T-helper 17 cell (primary cell): ENCODE measurements around the gene CDK7. TPM values are rescaled to one million over a fixed set of nuclear protein-coding genes. Genes with fewer than 3 reads are reported as not detected.

Experiments
- ATAC-seq: fragments of 150-1000 bp; cut with Tn5 transposase; 2 replicates; pipeline ENCODE4 v1.10.0; 2021; ENCODE audit warnings: mild to moderate bottlenecking, moderate library complexity
- DNase-seq, 3 donors: peaks; one replicate each; pipeline versions ENCODE4 v3.0.0 to v3.0.0-alpha.2; 2020 to 2021
- H3K9me3 ChIP-seq: one replicate; pipeline ENCODE4 v1.7.0; 2013; ENCODE audit warnings: low read length, mild to moderate bottlenecking; ENCODE audit not compliant: control insufficient read depth, poor library complexity, severe bottlenecking
- H3K27ac Mint-ChIP-seq: one replicate; pipeline ENCODE4 v1.8.0; 2022; ENCODE audit warnings: mild to moderate bottlenecking, moderate library complexity, mixed read lengths
- H3K27me3 Mint-ChIP-seq: one replicate; pipeline ENCODE4 v1.8.0; 2022; ENCODE audit warnings: mixed read lengths
- H3K36me3 Mint-ChIP-seq: one replicate; pipeline ENCODE4 v1.8.0; 2022; ENCODE audit warnings: low read depth, mixed read lengths
- H3K4me1 Mint-ChIP-seq: one replicate; pipeline ENCODE4 v1.8.0; 2022; ENCODE audit warnings: mild to moderate bottlenecking, mixed read lengths
- H3K4me3 Mint-ChIP-seq: one replicate; pipeline ENCODE4 v1.8.0; 2022; ENCODE audit warnings: mild to moderate bottlenecking, moderate library complexity, mixed read lengths
- total RNA-seq, 4 donors: library from RNA in 2 of 4; stranded (reverse) in 2 of 4; gene quantifications; one replicate each; pipeline ENCODE4 v1.2.3 and lab custom pipeline; 2022 to 2026

The CDK7 gene
- 10 to 100 TPM; 28.3 to 35.4 TPM for total RNA-seq
- 17.8 to 36.9 reads per million in 2 donors for total RNA-seq (lab: John Stamatoyannopoulos, UW)

DNA sequence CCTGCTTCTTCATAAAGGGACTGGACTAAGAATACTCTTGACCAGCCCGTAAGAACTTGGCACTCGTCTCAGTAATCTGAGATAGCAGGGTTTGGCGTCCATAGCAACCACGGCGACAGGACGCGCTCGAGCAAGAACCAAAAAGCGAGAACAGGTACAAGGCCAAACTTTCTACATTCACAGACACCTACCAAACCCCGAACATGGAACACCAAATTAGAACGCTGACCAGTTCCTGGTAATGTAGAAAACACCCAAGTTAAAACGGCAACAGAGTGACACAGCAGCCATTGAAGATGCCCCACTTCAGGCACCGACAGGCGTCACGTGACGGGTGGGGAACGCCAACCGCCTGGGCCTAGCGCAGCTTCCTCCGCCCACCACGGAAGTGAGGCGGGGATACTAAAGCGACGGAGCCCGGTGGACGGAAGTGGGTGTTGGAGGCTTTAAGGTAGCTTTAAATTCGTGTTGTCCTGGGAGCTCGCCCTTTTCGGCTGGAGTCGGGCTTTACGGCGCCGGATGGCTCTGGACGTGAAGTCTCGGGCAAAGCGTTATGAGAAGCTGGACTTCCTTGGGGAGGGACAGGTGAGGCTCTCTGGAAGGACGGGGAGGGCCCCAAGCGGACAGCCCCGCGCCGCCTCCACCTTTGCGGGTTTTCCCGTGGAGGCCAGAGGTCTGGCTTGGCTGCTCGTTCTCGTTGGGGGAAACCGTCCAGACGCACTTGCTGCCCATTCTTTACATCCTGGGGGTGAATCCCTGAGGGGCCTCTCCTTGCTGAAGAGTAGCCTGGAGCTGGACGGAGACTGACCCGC lies at the start of gene CDK7:
Gene CDK7, plus strand, starts transcription at position 430 of the 812 bp plus-strand sequence. Its CDS starts 90 bp downstream, at position 520.
- Mint-ChIP-seq H3K36me3 (peaks cover 5% of the 10 kb centered on the region), H3K27ac (peak within 1 kb of the TSS; percentile 92), H3K27me3 (no peaks in the 10 kb centered on the region), H3K4me3 (peak within 1 kb of the TSS; percentile 93), H3K4me1 (peaks cover 26% of the 10 kb centered on the region)
- ATAC-seq (peak; percentile 99), DNase-seq (peak; percentile 86 to 89 (median 87))
- H3K9me3 ChIP-seq = no peaks in the 10 kb centered on the region

DNA sequence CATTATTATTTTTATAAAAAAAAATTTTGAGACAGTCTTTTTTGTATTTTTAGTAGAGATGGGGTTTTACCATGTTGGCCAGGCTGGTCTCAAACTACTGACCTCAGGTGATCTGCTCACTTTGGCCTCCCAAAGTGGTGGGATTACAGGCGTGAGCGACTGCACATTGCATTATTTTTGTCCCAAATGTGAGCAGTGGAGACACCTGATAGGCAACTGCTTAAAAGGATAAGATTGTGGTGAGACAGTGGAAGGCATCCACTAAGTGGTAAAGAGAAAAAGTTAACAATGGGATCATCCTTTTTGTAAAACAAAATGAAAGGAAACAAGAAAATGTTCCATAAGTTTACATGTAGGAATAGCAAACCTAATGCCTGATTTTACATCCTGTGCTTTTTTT lies 47.3 kb upstream of the CDK7 start:
- no peaks in the 10 kb centered on the region for H3K27me3 Mint-ChIP-seq
- ATAC-seq = no peak
- H3K36me3 Mint-ChIP-seq = no peaks in the 10 kb centered on the region
- no peaks in the 10 kb centered on the region for H3K9me3 ChIP-seq
- H3K27ac Mint-ChIP-seq = peak overlapping the region; percentile 92
- DNase-seq = no peak
- peaks cover 7% of the 10 kb centered on the region for H3K4me1 Mint-ChIP-seq
- H3K4me3 Mint-ChIP-seq = no peak overlapping the region

DNA sequence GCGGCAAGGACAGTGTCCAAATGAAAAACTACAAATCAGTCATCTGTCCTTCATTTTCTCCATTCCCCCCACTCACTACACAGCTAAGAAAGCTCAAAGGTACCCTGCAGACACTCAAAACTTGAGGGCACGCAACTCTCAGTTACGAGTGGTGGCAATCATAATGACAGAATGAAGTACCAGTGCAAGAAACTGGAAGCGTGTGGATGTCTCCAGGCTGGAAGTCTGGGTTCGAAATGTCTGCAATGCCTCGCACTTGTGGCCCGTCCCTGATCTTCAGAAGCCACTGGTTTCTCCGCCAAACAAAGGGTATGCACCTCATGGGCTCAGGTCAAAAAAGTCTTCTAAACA lies 45.9 kb upstream of the CDK7 start:
- H3K9me3 ChIP-seq = no peaks in the 10 kb centered on the region
- Mint-ChIP-seq H3K27me3 (no peaks in the 10 kb centered on the region), H3K4me3 (peak overlapping the region; percentile 92), H3K4me1 (peaks cover 7% of the 10 kb centered on the region), H3K36me3 (no peaks in the 10 kb centered on the region), H3K27ac (peak overlapping the region; percentile 92)
- ATAC-seq = no peak
- DNase-seq = no peak

DNA sequence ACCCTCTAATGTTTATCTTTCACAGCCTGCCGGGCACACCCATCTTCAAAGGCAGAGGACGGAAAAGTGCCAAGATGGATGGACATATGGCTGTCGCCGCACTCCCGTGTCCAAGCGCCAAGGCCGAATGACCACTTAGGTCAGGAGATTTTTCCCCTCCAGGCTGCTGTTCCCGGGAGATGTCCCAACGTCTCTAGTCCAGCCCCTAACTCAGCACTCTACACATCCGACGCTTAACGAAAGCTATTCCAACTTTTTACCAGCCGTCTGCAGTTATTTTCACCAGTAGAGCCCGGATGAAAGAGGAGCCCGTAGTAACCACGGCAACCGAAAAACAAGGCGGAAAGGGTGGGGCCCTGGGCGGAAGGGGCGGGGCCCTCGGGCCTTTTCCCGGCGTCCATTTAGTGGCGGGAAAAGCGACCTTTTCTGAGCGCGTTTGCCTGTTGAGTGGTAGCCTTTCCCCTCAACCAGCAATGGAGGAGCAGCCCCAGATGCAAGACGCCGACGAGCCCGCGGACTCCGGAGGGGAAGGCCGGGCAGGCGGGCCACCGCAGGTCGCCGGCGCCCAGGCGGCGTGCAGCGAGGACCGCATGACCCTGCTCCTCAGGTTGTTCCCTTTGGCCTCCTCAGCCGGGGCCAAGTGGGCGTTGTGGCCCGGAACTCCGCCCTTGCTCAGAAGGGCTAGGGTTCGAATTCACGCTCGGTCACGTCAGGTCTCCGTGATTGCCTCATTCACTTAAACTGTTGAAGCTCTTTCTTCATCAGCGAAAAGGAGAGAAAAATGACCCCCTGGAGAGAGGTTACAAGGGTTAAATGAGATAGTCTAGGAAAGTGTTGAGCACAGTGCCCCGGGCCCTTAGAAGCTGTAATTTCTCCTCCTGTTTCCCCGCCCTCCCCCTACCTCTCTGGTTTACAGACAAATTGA lies 45.3 kb upstream of the CDK7 start, which contains the start of gene CENPH:
Gene CENPH, plus strand, starts transcription at position 422 of the 925 bp plus-strand sequence. Its CDS starts 52 bp downstream, at position 474.
- Mint-ChIP-seq H3K36me3 (no peaks in the 10 kb centered on the region), H3K27me3 (no peaks in the 10 kb centered on the region), H3K4me1 (peaks cover 7% of the 10 kb centered on the region), H3K27ac (peak within 1 kb of the TSS; percentile 92), H3K4me3 (peak within 1 kb of the TSS; percentile 92)
- DNase-seq = peak; percentile 79 to 89 (median 88)
- H3K9me3 ChIP-seq = no peaks in the 10 kb centered on the region
- peak; percentile 96 for ATAC-seq

DNA sequence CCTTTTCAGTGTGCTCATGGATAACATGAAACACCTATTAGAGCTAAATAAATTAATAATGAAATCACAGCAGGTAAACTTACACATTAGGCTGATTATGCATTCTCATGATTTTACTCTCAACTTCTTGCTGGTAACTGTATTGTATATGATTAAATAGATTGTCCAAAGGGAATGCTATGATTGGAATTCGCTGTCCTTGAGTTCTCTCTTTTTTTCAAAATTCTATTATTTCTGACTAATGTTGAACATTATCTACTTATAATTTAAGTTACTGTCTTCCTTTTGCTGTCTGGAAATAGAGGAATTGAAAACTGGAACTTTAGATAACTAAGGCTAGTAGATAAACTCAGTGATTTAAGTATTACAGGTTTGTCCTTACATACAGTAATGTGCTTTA lies 32.2 kb upstream of the CDK7 start:
- Mint-ChIP-seq H3K36me3 (no peaks in the 10 kb centered on the region), H3K4me3 (no peak overlapping the region), H3K27ac (no peak overlapping the region), H3K4me1 (no peaks in the 10 kb centered on the region), H3K27me3 (no peaks in the 10 kb centered on the region)
- H3K9me3 ChIP-seq = no peaks in the 10 kb centered on the region
- no peak for ATAC-seq
- DNase-seq = no peak

DNA sequence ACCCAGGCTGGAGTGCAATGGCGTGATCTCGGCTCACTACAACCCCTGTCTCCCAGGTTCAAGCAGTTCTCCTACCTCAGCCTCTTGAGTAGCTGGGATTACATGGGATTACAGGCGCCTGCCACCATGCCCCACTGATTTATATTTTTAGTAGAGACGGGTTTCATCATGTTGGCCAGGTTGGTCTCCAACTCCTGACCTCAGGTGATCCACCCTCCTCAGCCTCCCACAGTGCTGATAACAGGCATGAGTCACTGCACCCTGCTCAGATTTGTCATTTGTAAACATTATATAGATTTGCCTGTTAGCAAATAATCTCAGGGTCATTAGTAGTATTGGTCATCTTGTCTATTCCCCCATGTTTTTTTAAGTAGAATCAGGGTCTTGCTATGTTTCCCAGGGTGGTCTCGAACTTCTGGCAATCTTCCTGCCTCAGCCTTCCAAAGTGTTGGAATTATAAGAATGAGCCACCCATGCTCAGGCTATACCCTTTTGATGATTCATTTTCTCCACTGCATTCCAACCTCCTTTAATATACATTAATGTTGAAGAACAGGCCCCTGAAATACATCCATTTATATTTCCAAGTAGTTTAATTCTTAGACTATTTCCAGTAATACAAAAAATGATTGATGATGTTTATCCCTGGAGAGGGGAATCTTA lies 28.0 kb upstream of the CDK7 start:
- DNase-seq = no peak
- Mint-ChIP-seq H3K4me3 (no peak overlapping the region), H3K36me3 (no peaks in the 10 kb centered on the region), H3K27ac (no peak overlapping the region), H3K4me1 (no peaks in the 10 kb centered on the region), H3K27me3 (no peaks in the 10 kb centered on the region)
- no peak for ATAC-seq
- no peaks in the 10 kb centered on the region for H3K9me3 ChIP-seq

DNA sequence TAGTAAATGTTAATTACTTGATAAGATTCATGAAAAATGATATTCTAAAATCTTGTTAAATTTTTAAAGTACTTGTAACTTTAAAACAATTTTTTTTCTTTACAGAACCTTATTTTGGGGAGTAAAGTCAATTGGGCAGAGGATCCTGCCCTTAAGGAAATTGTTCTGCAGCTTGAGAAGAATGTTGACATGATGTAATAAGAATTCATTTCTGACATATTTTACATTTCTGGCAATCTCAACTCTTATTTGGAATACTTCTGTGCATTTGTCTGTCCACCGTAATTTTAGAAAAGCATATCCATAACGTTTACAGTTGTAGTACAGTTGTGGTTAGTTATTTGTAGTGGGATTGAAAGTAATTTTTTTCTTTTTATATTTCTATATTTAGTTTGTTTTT lies 25.1 kb upstream of the CDK7 start:
- no peak overlapping the region for H3K27ac Mint-ChIP-seq

DNA sequence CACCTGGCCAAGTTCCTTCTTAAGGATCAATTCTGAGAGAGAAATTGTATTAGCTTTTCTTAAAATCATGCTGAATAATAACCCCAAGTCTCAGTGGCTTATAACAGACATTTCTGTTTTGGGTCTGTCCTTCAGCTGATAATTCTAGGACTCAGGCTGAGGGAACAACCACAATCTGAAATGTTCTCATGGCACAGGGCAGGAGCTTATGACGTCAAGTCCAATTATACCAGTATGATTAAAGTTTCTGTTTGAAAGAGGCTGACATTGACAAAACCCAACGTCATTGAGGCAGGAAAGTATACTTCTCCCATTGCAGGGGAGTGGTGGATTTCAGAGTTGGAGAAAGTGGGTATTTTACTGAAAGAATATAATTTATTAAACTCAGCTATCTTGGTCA lies 23.5 kb upstream of the CDK7 start:
- DNase-seq = no peak
- no peaks in the 10 kb centered on the region for H3K36me3 Mint-ChIP-seq
- ATAC-seq = no peak
- no peak overlapping the region for H3K27ac Mint-ChIP-seq
- H3K4me1 Mint-ChIP-seq = no peaks in the 10 kb centered on the region
- H3K27me3 Mint-ChIP-seq = no peaks in the 10 kb centered on the region
- H3K9me3 ChIP-seq = no peaks in the 10 kb centered on the region
- no peak overlapping the region for H3K4me3 Mint-ChIP-seq

More for the DNA sequence above, 25.1 kb upstream of the CDK7 start:
- Mint-ChIP-seq H3K36me3 (no peaks in the 10 kb centered on the region), H3K4me3 (no peak overlapping the region), H3K4me1 (no peaks in the 10 kb centered on the region), H3K27me3 (no peaks in the 10 kb centered on the region)
- no peak for ATAC-seq
- no peaks in the 10 kb centered on the region for H3K9me3 ChIP-seq
- no peak for DNase-seq

DNA sequence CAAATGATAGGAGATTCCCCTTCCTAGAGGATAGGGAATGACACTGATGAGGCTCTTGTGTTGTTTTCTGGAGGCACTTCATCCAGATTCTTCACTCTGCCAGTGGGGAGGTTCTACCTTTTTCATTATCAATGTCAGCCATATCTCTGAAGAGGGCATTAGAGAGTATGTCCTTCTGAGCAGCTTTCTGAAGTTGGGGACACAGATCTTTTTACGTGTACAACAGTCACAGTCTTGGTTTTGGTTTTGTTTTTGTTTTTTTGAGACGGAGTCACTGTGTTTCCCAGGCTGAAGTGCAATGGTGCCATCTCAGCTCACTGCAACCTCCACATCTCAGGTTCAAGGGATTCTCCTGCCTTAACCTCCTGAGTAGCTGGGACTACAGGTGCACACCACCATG lies 22.7 kb upstream of the CDK7 start:
- H3K4me3 Mint-ChIP-seq = peak overlapping the region; percentile 28
- H3K9me3 ChIP-seq = no peaks in the 10 kb centered on the region
- H3K27ac Mint-ChIP-seq = no peak overlapping the region
- no peaks in the 10 kb centered on the region for H3K36me3 Mint-ChIP-seq
- ATAC-seq (peak; percentile 47), DNase-seq (no peak)
- H3K4me1 Mint-ChIP-seq = no peaks in the 10 kb centered on the region
- H3K27me3 Mint-ChIP-seq = no peaks in the 10 kb centered on the region

DNA sequence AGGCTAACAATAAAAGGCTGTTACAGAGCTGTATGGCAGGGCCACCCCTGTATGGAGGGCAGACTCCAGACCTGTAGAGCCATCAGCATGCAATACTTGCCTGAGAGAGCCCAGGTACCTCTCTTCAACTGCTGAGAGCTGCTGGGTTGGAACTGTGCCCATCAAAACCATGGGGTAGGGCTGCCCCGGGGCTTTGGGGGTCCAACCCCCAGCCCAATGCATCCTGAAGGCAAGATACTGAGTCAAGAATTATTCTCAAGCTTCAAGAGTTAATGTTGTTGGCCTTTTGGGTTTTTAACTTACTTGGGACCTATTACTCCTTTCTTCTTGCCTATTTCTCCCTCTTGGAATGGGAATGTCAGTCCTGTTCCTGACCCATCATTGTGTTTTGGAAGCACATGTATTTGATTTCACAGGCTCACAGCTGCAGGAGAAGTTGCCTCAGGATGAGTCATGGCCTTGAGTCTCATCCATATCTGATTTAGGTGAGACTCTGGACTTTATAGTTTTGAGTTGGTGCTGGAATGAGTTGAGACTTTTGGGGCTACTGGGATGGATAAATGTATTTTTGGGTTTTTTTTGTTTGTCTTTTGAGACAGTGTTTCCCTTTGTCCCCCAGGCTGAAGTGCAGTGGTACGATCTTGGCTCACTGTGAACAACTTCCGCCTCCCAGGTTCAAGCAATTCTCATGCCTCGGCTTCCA lies 21.0 kb upstream of the CDK7 start:
- no peak for DNase-seq
- no peak overlapping the region for H3K27ac Mint-ChIP-seq
- H3K36me3 Mint-ChIP-seq = peaks cover 2% of the 10 kb centered on the region
- H3K4me3 Mint-ChIP-seq = no peak overlapping the region
- H3K9me3 ChIP-seq = no peaks in the 10 kb centered on the region
- H3K27me3 Mint-ChIP-seq = no peaks in the 10 kb centered on the region
- peaks cover 7% of the 10 kb centered on the region for H3K4me1 Mint-ChIP-seq
- no peak for ATAC-seq

DNA sequence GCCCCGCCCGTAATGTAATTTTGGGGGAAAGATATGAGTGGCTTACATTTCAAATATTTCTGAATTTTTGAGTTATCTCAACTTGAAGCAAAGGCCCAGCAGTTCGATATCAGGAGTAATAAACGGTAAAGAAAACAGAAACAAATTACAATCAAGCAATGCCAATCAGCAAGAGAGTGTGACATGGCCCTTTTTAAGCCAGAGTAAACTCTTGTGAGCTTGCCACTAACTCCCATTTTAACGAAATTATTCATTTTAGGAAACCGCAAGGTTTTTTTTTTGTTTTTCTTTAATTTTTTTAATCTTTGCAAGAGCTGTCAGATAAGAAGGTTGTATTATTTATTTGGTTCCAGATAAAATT lies 17.6 kb upstream of the CDK7 start:
- no peaks in the 10 kb centered on the region for H3K27me3 Mint-ChIP-seq
- peak overlapping the region; percentile 98 for H3K4me3 Mint-ChIP-seq
- ATAC-seq (no peak), DNase-seq (no peak)
- peaks cover 3% of the 10 kb centered on the region for H3K36me3 Mint-ChIP-seq
- peak overlapping the region; percentile 99 for H3K27ac Mint-ChIP-seq
- H3K4me1 Mint-ChIP-seq = peaks cover 15% of the 10 kb centered on the region
- no peaks in the 10 kb centered on the region for H3K9me3 ChIP-seq
